Activated T-helper 1 cell treated with anti-CD3 and anti-CD28 coated beads, Interleukin-2, amount 50 U/mL, for 16 hours (primary cell): ENCODE data around the gene FARP2.
A peak's percentile ranks its signal among the peaks of the same experiment; 100 is the strongest.
"Not testable (repeated sequence)": the region's sequence is repeated elsewhere in the genome, so short reads cannot be mapped to it uniquely, and the experiment has no call there.

Source experiments
- DNase-seq, 2 donors: peaks; one replicate each; pipeline ENCODE4 v3.0.0-alpha.2; 2020; ENCODE audit warnings: low read depth in 1 of 2, low spot score in 1 of 2

FARP2 gene, protein sequence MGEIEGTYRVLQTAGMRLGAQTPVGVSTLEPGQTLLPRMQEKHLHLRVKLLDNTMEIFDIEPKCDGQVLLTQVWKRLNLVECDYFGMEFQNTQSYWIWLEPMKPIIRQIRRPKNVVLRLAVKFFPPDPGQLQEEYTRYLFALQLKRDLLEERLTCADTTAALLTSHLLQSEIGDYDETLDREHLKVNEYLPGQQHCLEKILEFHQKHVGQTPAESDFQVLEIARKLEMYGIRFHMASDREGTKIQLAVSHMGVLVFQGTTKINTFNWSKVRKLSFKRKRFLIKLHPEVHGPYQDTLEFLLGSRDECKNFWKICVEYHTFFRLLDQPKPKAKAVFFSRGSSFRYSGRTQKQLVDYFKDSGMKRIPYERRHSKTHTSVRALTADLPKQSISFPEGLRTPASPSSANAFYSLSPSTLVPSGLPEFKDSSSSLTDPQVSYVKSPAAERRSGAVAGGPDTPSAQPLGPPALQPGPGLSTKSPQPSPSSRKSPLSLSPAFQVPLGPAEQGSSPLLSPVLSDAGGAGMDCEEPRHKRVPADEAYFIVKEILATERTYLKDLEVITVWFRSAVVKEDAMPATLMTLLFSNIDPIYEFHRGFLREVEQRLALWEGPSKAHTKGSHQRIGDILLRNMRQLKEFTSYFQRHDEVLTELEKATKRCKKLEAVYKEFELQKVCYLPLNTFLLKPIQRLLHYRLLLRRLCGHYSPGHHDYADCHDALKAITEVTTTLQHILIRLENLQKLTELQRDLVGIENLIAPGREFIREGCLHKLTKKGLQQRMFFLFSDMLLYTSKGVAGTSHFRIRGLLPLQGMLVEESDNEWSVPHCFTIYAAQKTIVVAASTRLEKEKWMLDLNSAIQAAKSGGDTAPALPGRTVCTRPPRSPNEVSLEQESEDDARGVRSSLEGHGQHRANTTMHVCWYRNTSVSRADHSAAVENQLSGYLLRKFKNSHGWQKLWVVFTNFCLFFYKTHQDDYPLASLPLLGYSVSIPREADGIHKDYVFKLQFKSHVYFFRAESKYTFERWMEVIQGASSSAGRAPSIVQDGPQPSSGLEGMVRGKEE

DNA sequence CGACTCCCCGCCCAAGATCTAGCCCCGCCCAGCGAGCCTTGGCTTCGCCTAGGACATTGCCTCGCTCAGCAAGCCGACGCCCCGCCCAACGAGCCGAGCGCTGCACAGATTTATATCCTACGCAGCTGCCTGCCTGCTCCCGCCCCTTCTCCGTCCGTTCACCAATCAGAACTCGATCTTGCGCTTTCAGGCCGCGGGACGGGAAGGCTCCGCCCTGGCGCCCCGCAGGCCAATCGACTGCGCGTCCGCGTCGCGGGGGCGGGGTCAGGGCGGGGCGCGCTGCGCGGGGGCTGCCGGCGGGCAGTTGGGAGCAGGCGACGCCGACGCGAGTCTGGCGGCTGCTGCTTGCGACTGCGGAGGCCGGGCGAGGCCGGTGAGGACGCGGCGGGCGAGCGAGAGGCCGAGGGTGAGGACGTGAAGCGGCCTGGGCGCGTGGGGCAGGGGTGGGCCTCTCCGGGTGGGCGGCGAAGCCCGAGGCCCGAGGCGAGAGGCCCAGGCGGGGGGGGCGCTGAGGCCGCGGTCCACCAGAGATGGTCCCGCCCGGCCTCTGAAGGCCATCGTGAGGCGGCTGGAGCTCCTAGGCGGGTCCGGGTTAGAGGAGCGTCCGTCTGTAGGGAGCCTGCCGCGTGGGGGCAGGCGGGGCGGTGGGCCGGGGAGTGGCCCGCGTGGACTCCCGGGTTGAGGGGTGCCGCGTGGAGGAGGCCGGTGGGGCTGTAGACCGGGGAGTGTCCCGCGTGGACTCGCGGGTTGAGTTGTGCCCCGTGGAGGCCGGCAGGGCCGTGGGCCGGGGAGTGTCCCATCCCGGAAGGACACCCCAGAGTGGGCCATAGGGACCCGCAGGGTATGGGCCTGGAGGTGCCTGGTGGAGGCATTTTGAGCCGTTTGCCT lies at the start of gene FARP2:
TSS of gene FARP2 (plus strand) at position 303 of the 888 bp plus-strand sequence. CDS start 16,823 bp downstream, outside the sequence.
- DNase-seq = peak; percentile 89 to 92

DNA sequence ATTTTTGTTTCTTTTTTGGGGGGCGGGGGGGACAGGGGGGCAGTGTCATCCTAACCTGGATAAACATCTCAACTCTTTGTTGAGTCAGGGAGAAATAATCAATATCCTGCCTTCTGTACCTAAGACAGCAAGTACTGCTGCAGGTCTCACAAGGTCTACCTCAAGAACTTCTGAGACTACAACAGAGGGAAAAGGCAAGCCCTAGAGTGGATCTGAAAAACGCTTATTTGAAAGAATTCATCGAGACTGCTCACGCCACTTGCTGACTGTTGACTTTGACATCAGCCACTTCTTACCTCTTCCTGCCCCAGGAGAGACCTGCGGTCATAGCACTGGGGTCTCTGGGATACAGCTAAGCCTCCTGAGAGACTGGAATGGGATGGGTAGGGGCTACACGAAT lies 49.0 kb upstream of the FARP2 start:
- DNase-seq = no peak

DNA sequence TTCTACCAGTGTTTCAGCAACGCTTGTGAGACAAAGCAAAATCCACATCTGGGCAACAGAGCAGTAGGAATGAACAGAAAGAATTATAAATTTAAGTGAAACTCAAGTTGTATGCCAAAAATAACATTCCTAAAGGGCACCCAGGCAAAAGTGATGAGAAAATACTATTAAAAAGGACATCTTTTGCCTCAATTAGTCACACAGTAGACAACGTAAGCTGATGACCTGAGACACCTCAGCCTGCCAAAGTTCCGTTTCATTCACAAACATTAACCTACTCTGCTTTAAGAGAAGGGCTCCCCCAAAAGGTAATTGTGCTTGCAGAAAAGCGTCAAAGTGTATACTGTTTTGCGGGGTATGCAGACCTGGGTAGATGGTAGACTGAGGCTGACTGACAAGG lies 47.8 kb upstream of the FARP2 start:
- no peak for DNase-seq

DNA sequence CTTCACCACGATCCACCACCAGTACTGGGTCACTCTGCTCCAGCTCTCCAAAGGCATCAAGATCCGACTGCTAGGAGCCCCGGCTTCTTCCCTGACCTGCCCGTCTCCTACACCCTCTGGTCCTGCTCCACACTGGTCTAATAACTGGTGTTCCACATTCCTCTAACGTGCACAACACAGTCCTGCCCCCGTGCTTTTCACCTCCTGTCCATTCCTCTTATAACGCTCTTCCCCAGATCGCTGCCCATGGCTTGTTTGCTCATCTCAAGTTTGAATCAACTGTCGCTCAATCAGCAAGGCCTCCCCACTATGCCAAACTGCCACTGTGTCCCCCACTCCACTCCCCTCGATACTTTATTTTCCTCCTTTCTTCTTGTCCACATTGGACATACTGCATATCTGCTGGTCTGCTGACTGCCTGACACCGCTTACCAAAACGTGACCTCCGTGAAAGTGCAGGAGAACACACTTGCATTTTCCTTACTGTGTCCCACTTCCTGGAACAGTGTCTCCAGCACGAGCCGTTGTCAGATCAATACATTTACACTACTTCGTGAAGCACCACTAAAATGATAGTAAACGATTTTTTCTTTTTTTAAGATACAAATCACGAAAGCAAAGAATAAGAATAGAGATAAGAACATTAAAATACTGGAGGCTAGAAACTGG lies 47.1 kb upstream of the FARP2 start:
- DNase-seq = no peak

DNA sequence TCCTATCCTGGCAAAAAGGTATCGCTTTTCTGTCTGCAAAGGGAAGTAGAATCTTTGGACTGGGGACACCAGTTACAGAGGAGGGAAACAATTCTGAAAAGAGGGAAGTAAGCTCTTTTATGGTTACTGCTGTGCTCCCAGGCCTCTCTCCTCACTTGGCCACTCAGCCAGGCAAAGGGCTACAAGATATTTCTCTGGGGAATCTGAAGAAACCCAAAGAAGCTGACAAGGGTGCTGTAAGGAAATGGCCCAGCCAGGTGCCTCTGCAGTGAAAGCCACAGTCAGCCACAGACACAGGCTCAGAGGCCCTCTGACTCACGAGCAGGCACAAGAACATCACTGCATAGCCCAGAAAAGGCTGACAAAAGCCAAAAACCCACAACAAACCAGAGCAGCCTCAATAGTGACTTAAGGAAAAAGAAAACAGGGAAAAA lies 46.4 kb upstream of the FARP2 start:
- DNase-seq = peak; percentile 46 to 48

DNA sequence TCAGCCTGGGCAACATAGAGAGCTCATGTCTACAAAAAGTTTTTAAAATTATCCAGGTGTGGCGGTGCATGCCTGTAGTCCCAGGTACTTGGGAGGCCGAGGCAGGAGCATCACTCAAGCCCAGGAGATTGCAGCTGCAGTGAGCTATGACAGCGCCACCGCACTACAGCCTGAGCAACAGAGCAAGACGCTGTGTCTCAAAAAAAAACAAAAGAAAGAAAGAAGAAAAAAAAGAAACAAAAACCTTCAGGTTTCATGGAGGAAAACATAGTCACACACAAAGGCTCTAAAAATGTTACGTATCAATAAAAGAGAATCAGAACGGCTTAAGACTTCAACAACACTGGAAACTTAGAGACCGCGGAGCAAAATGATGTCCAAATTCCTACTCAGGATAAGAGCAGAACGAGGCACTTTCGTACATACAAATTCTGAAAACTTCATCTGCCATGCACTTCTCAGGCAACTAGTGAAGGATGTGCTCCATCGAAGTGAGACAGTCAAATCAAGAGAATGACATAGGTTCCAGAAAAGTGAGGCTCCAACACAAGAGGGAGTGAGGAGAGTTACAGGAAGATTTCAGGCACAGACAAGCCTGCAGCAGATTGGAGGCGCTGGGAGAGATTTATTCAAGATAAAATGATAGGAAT lies 45.0 kb upstream of the FARP2 start:
- no peak for DNase-seq

DNA sequence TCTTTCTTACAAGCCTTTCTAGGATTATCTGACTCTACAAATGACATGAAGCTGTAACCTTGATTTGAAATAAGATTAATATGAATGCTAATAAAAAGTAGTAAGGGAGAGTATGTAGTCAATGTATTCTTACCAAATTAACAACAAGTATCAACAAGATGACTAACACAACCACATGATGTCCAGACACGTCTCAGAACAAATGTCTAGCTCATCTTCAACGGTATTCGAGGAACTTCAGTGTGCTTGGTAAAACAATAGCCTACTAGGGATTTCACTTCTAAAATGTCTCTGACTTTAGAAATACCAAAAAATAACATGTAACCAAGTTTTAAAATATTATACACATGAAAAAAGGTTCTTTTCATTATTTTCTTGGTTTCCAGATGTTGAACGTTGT lies 44.0 kb upstream of the FARP2 start:
- DNase-seq = no peak

DNA sequence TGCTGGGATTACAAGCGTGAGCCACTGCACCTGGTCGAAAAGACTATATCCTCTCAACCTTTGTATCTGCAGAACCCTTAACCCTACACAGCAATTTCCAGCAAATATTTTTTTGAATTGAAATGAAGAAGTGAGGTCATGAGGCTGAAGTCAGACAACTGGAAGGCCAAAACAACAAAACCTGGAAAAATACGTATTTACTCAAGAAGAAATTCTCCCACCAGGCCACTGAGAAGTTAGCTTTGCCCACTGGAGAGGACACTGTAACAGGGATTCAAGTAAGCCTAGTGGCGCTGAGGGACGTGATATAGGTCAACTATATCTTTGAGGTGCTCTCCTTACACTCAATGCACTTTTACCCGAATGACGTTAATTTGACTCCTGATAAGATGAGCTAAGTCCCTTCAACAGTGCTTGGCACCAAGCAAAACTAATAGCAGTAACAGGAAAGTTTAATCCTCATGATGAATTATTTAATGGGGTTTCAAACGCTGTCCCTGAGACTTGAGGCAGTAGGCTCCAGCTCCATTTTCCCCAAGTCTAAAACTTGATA lies 42.5 kb upstream of the FARP2 start:
- no peak for DNase-seq

DNA sequence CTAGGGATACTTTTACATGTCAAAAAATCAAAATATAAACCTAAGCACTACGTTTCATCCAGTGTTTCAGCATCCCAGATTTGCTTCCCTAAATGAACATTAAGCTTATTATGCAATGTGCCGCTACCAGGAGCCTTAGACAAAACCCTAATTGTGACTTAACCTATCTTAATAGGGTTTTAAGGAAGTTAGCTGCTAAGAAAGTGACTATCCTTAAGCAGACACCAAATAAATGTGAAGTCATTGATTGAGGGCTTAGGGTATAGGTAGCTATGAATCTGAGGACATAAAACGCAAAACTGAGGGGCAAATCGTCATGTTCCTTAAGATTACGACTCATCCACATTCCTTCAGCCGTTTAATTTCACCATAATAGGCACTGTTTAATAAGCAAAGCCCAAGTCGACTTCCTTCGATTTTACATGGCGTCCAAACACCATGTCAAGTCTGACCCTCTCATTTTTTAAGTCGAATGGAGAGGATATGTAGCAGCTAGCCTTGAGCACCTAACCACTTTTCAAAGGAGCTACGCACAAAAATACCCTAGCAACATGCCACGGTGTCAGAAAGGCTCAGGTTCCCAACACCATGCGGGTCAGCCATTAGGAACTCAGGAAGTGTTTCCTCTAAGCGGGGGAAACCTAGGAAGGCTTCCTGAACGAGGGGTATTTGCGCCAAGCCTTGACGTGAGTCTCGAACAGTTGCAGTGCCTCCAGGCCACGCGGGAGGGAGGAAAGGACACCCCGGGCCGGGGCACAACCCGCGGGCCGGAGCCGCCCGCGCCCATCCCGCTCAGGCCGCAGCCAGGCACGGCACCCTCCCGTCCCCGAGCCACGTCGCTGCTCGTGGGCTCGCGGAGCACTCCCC lies 41.6 kb upstream of the FARP2 start:
- no peak for DNase-seq

DNA sequence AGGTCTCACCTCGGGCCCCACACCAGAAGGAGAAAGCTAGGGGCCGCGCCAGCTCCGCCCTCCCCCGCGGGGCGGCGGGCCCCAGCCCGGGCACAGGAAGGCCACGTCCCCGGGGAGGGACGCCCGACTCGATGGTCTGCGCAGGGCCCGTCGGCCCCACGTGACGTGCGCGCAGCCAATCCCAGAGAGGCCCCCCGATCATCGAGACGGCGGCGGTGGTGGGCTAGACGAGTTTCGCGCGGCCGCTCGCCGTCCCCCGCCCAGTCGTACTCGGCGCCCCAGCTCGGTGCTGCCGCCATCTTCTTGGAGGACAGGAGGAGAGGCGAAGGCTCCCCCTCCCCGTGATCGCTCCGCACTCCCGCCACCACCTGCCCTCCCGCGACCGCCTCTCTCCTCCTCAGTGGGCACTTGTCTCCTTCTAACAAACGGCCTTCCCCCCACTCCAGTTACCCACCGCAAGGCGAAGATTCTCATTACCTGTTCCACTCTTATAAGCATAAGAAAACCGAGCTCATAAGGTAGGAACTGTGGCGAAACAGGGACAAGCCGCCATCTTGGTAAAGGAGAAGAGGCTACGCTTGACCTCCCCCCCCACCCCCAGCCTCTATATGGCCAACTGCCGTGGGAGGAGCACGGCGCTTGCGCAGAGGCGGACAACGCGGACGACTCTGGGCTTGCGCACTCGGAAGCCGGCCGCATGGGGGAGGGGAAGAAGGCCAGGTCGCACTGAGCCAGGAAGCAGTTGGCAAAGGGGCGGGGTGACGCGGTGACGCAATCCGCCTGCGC lies 40.8 kb upstream of the FARP2 start, which contains the start of gene HDLBP:
TSS of gene HDLBP (minus strand) at position 580 of the 786 bp plus-strand sequence. CDS start 48,803 bp downstream, outside the sequence.
- DNase-seq = peak; percentile 100

DNA sequence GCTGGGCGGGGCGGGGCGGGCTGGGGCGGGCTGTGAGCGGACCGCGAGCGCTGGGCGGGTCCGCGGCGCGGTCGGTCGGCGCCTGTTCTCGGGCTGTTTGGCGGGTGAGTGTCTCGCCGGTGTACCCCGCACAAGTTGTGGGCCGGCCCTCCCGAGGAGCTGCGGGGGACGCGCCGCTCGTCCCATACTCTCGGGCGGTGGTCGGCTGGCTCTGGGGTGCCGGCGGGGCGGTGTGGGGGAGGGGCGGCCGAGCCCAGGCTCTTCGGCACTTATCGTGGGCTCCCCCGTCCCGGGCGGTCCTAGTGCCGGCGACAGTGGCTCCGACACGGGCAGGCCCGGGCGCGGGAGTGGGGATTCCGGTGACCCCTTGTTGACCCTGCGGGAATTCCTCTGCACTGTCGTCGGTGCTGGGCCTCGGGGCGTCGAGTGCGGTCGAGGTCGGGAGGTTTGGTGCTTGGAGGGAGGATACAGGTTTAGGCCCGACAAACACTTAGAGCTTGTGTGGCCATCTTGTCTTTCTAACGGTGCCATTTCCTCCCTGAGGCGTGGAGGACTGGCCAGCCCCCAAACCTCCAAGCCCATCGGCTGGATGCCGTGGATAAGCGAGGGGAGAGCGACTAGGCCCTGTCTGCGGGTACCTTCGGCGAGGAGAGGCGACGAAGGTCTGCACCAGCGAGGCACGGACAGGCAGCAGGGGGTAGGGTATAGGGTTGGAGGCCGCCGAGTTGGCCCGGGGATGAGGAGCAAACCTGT lies 40.0 kb upstream of the FARP2 start, which contains the start of gene SEPTIN2:
TSS of gene SEPTIN2 (plus strand) at position 47 of the 753 bp plus-strand sequence. CDS start 8,308 bp downstream, outside the sequence.
- DNase-seq = peak; percentile 48 to 68

DNA sequence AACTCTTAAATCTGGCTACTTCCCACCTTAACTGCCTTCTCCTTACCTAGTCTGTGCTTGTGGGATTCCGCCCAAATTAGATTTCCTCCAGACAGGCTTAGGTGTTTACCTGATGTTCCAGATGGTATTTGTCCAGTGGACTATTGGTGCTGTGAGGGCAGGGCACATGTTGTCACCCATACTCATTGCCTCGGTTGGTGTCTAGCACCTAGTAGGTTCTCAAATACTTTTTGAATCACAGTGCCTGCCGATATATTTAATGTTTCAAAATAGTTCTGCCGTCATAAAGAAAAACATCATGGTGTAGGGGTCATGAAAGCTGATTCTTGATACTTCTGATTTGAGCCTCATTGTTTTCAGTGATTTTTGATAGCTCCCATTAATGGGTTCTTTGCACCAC lies 39.3 kb upstream of the FARP2 start:
- no peak for DNase-seq

DNA sequence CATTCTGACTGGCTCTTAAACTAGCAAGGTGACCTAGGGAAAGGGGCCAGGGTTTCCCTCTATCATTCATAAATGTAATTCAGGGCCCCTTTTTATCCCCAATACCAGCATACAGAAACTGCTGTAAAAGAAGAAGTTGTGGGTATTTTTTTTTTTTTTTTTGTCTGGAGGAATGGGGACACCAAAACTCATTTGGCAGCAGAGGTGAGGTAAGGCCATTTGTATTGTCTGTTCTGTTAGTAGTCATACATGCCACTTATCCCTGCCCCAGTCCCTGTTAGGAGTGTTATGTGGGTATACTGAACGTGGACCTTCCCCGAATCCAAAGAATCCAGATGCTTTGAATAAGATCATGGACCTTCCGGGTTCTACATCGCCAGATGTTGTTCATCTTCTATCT lies 38.7 kb upstream of the FARP2 start:
- no peak for DNase-seq

DNA sequence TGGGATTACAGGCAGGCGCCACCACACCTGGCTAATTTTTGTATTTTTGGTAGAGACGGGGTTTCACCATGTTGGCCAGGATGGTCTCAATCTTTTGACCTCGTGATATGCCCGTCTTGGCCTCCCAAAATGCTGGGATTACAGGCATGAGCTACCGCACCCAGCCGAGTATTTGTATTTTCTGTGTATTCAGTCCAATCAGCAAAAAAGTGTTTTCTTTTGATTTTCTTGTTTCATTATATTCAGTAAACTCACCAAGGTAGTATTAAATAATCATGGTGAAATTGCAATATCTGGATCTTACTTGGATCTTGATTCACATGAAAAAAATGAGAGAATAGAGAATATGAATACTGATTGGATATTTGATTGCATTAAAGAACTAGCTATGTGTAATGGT lies 37.3 kb upstream of the FARP2 start:
- not testable (repeated sequence) for DNase-seq

DNA sequence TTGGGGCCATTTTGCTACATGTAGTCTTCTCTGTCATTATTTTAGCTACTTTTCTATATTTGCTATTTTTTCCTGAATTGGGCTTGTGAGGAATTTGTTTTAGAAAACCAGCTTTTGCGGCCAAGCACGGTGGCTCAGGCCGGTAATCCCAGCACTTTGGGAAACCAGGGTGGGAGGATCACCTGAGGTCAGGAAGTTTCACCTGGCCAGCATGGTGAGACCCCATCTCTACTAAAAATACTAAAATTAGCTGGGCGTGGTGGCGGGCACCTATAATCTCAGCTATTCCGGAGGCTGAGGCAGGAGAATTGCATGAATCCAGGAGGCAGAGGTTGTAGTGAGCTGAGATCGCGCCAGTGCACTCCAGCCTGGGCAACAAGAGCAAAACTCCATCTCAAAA lies 35.7 kb upstream of the FARP2 start:
- DNase-seq = no peak

DNA sequence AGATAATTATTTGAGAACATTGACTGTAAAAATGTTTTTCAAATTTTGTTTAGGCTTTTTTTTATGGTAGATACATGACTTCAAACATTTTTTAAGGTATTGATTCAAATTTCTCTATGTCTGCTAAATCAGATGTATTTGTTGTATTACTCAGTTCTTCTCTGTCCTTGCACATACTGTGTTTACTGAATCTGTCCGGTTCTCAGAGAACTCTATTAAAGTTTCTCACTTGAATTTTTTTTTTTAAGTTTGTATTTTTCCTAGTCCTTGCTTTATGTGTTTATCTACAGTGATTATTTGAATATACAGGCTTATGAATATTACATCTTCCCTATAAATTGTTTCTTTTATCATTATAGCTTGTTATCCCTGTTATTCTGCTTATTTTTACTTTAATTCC lies 35.1 kb upstream of the FARP2 start:
- DNase-seq = no peak

DNA sequence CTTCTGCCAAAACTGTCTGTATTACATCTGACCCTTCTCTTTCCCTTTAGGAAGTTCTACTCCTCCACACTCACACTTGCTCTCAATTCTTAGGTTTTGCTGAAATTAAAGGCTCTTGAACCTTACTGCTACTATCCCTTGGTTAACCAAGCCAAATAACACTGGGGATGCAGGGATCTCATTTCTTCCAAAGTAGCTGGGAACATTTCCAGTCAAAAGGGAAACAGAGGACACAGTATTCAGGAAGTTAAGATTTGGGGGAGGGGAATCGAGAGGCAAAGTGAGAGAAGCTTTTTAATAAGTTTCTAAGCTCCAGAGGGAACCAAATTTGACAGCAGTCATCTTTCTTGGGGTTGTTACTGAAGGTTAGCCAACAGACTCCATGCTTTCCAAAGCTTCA lies 34.2 kb upstream of the FARP2 start:
- DNase-seq = no peak
